SKM-1 (cell line): ENCODE results near the gene KCNIP4.

Source experiments
- DNase-seq: peaks from one replicate; lab custom pipeline; 2025; ENCODE audit not compliant: unreplicated experiment; lab: John Stamatoyannopoulos, UW

KCNIP4 gene

GRCh38 chr4:21901831-21902230, 46.7 kb downstream of the KCNIP4 start:
- DNase-seq: no peak

- DNase-seq: no peak
Observed at GRCh38 chr4:21901281-21901680, 47.3 kb downstream of the KCNIP4 start.

- DNase-seq: no peak
Observed at GRCh38 chr4:21900211-21900610, 48.4 kb downstream of the KCNIP4 start.

GRCh38 chr4:21898101-21898500, 50.5 kb downstream of the KCNIP4 start:
- DNase-seq: no peak

GRCh38 chr4:21896767-21897166, 51.8 kb downstream of the KCNIP4 start:
- DNase-seq: no peak

GRCh38 chr4:21893136-21893535, 55.4 kb downstream of the KCNIP4 start:
- no peak for DNase-seq

GRCh38 chr4:21890231-21890630, 58.3 kb downstream of the KCNIP4 start:
- DNase-seq: no peak

- DNase-seq: no peak
Observed at GRCh38 chr4:21888195-21888976, 60.2 kb downstream of the KCNIP4 start.

GRCh38 chr4:21887481-21887880, 61.1 kb downstream of the KCNIP4 start:
- DNase-seq: no peak

- no peak for DNase-seq
Observed at GRCh38 chr4:21885770-21886169, 62.8 kb downstream of the KCNIP4 start.

- DNase-seq: no peak
Observed at GRCh38 chr4:21885241-21885640, 63.3 kb downstream of the KCNIP4 start.

GRCh38 chr4:21884615-21885014, 64.0 kb downstream of the KCNIP4 start:
- no peak for DNase-seq

GRCh38 chr4:21882051-21882839, 66.3 kb downstream of the KCNIP4 start:
- DNase-seq: no peak

GRCh38 chr4:21879187-21879586, 69.4 kb downstream of the KCNIP4 start:
- no peak for DNase-seq

GRCh38 chr4:21876711-21877110, 71.9 kb downstream of the KCNIP4 start:
- DNase-seq: no peak

- no peak for DNase-seq
Observed at GRCh38 chr4:21873145-21873544, 75.4 kb downstream of the KCNIP4 start.

GRCh38 chr4:21872101-21872500, 76.5 kb downstream of the KCNIP4 start:
- DNase-seq: no peak

GRCh38 chr4:21869978-21870745, 78.4 kb downstream of the KCNIP4 start:
- DNase-seq: no peak

GRCh38 chr4:21864686-21865085, 83.9 kb downstream of the KCNIP4 start:
- DNase-seq: no peak

GRCh38 chr4:21862917-21863316, 85.7 kb downstream of the KCNIP4 start:
- no peak for DNase-seq

GRCh38 chr4:21858971-21859370, 89.6 kb downstream of the KCNIP4 start:
- DNase-seq: no peak

GRCh38 chr4:21856754-21857153, 91.8 kb downstream of the KCNIP4 start:
- no peak for DNase-seq
